Coronary artery (tissue), 2 donors: Measurements from ENCODE around the gene DLX3.
"Not testable (repeated sequence)": the region's sequence is repeated elsewhere in the genome, so short reads cannot be mapped to it uniquely, and the experiment has no call there.

ENCODE experiments used
- DNase-seq: peaks from one replicate; pipeline ENCODE4 v3.0.0-alpha.2; 2017; ENCODE audit warnings: low spot score
- H3K27ac ChIP-seq, 2 donors: fragments of 200-600 bp; sonication (generic); one replicate each; pipeline ENCODE4 v1.5.1; 2016 to 2019
- H3K4me3 ChIP-seq: fragments of 200-600 bp; sonication (generic); 2 replicates; pipeline ENCODE4 v1.5.1; 2016; ENCODE audit warnings: mild to moderate bottlenecking, moderate library complexity
- TF ChIP-seq, protein P1 (sequence below): fragments of 200-600 bp; sonication (generic); IDR thresholded peaks from one replicate; pipeline ENCODE4 v1.5.1; 2019; ENCODE audit warnings: antibody characterized with exemption

The DLX3 gene

DNA sequence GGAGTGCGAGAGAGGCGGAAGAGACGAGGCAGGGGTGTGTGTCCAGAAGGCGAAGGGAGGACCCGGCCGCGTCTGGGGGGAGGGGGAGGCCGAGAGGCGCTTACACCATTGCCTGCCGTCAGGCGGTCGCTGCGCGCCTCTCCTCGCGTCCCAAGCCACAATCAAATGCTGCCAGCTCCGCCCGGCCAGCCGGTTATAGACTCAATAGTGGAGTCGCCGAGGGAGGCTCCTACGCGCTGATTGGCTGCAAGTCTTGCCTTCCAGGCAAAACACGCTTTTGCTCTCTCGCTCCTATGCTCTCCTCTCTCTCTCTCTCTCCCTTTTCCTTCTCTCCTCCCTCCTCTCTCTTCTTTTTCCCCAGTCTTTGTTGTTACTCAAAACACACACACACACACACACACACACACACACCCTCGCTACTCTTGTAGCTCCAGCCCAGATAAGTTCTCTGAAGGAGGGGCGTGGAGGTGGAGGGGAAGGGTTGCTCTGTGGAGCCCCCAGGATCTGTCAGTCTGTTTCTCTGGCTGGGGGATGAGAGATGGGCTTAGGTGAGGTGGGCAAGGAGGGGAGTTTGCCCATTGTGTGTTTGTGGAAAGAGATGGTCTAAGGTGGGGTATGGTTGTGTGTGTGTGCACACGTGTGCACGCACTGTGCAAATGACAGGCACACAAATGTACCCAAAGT is at the start of gene DLX3:
DLX3 (minus strand) TSS at position 170 of the 684 bp plus-strand sequence. CDS start 226 bp downstream, outside the sequence.
- H3K4me3 ChIP-seq = peak within 1 kb of the TSS; percentile 73
- TF ChIP-seq, protein P1, sequence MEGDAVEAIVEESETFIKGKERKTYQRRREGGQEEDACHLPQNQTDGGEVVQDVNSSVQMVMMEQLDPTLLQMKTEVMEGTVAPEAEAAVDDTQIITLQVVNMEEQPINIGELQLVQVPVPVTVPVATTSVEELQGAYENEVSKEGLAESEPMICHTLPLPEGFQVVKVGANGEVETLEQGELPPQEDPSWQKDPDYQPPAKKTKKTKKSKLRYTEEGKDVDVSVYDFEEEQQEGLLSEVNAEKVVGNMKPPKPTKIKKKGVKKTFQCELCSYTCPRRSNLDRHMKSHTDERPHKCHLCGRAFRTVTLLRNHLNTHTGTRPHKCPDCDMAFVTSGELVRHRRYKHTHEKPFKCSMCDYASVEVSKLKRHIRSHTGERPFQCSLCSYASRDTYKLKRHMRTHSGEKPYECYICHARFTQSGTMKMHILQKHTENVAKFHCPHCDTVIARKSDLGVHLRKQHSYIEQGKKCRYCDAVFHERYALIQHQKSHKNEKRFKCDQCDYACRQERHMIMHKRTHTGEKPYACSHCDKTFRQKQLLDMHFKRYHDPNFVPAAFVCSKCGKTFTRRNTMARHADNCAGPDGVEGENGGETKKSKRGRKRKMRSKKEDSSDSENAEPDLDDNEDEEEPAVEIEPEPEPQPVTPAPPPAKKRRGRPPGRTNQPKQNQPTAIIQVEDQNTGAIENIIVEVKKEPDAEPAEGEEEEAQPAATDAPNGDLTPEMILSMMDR = no peak
- peak; percentile 86 for DNase-seq
- no peak within 1 kb of the TSS for H3K27ac ChIP-seq

DNA sequence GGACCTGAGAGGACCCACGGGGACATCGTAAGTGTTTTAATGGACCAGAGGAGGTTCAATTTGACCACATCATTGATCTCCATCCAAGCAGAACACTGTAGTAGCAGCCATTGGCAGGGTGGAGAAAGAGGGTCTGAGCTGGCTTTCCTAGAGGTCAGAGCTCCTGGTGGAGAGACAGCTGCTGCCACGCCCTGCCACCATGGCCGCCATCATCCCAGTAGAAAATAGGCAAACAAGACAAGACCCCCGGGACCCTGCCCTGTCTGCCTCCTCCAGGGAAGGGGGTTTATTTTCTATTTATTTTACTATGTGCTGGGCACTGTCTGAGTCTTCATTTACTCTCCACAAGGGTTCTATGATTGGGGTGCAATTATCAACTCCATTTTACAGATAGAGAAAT is 49.5 kb upstream of the DLX3 start:
- DNase-seq = no peak
- TF ChIP-seq, protein P1 = no peak
- Histone ChIP-seq H3K27ac (peak overlapping the region; percentile 50 to 82), H3K4me3 (no peak overlapping the region)

DNA sequence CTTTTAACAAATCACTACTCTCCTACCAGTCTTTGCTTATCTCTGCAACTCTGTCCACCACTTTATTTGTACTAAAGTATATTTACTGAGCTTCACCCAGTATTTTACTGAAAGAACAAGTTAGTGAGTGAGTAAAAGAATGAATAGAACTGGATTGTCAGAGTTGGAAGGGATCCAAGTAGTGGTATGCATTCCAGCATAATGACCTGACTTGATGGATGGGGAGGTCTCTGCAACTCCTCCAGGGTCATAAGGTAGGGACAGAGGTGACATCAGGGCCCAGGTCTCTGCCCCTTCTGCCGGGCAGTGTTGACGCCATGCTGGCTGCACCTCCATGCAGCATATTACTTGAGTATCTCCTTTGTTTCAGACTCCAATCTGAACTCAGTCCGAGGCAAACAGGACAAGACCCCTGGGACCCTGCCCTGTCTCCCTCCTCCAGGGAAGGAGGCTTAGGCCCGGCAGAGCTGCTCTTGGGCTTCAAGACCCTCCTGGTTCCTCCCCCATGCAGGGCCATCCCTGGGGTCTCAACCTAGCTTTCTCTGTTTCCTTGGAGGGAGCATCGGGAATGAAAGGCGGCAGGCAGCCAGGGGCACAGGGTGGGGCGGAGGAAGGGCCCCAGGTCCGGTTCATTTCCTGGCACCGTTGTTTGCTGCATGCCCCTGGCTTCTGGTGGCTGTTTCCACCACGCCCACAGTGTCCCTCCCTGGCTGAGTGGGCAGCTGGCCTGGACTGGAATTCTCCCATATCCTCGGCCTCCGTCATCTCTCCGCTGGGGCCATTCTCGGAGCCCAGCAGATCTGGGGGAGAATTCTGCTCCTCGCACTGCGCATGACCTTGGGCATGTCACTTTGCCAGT is 48.5 kb upstream of the DLX3 start:
- no peak for DNase-seq
- Histone ChIP-seq H3K4me3 (no peak overlapping the region), H3K27ac (peak overlapping the region; percentile 50 to 82)

DNA sequence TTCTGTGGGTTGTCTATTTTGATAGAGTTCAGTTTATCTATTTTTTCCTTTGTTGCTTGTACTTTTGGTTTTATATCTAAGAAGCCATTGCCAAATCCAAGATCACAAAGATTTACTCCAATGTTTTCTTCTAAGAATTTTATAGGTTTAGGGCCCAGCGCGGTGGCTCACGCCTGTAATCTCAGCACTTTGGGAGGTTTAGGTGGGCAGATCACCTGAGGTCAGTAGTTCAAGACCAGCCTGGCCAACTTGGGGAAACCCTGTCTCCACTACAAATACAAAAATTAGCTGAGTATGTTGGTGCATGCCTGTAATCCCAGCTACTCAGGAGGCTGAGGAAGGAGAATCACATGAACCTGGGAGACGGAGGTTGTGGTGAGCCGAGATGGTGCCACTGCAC is 47.2 kb upstream of the DLX3 start:
- DNase-seq = peak; percentile 36
- TF ChIP-seq, protein P1 = no peak
- H3K4me3 ChIP-seq = no peak overlapping the region
- H3K27ac ChIP-seq = no peak overlapping the region

More for the DNA sequence above, 48.5 kb upstream of the DLX3 start:
- TF ChIP-seq, protein P1 = no peak

DNA sequence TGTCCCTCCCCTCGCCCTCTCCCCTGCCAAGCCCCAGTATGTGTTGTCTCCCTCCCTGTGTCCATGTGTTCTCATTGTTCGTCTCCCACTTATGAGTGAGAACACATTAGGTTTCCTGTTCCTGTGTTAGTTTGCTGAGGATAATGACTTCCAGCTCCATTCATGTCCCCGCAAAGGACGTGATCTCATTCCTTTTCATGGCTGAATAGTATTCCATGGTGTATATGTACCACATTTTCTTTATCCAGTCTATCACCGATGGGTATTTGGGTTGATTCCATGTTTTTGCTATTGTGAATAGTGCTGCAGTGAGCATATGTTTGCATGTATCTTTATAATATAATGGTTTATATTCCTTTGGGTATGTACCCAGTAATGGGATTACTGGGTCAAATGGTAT is 45.5 kb upstream of the DLX3 start:
- not testable (repeated sequence) for DNase-seq, H3K4me3 ChIP-seq, H3K27ac ChIP-seq

DNA sequence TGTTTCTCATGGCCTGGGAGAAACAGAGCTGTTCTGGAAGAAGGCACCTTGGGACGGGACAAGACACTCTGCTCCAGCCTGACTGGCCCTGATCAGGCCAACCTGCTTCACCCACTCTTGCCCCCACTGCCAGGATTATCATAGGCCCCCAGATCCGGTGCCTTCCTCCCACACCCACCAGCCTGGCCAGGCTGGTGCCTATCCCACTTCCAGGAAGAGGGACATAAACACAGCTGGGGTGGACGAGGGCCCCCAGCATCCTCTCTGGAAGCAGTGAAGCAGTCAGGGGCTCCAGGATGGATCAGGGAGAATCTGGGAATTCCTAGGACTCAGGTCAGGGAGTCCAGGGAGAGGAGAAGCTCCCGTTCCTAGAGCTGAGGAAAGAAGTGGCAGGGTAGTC is 44.0 kb upstream of the DLX3 start:
- H3K27ac ChIP-seq = no peak overlapping the region
- TF ChIP-seq, protein P1 = no peak
- no peak overlapping the region for H3K4me3 ChIP-seq
- peak; percentile 41 for DNase-seq

DNA sequence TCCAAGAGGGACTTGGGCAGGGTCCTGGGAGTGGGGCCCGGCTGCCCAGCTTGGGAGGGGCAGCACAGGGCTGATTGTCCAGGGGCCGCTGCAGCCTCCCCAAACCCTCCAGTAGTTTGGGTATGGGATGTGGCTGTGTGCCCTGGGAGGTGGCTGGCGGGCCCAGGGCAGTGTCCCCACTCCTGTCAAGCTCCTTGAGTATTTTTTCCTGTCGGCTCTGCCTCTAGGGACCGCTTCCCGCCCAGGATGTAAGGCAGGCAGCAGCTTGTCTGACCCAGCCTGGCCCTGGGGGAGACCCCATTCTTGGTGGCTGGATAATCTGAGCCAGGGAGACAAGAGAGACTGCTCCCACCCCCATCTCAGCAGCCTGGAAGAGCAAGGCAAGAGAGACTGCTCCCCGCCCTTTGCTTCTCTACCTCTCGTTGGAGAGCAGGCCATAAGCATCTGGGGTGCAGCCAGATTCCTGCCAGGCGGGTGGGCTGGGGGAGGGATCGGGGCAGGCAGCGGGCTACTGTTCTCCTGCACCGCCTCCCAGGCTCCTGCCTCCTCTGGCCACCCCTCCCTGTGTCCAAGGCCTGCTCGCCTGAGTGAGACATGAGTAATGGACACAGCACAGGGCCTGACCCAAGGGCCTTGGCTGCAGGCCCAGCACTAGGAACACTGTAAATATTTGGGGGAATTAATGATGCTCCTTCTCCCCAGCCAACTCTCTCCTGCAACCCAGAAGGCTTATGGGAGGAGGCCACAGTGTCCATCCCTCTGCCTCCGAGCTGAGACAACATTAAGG is 42.5 kb upstream of the DLX3 start:
- Histone ChIP-seq H3K4me3 (no peak overlapping the region), H3K27ac (peak overlapping the region; percentile 88 to 94)
- TF ChIP-seq, protein P1 = no peak
- peak; percentile 89 for DNase-seq
